SK-N-SH treated with all-trans-retinoic acid at 6 μM for 48 hours (cell line): ENCODE results near the gene ALOX12.

Experiments
- ATAC-seq: fragments of 200-7000 bp; cut with Tn5 transposase; 3 replicates; pipeline ENCODE4 v1.9.1; 2020; ENCODE audit warnings: mild to moderate bottlenecking, moderate library complexity
- ARNTL ChIP-seq: fragments of 450-650 bp; formaldehyde crosslinking; IDR thresholded peaks from 2 replicates; pipeline ENCODE4 v1.5.0; 2020; ENCODE audit warnings: low read depth, mild to moderate bottlenecking, moderate library complexity, borderline replicate concordance
- BACH2 ChIP-seq: fragments of 250-450 bp; sonication (Bioruptor Pico); IDR thresholded peaks from 2 replicates; pipeline ENCODE4 v1.9.0; 2021; ENCODE audit warnings: mild to moderate bottlenecking, borderline replicate concordance
- CSDC2 ChIP-seq: fragments of 250-450 bp; sonication (Bioruptor Pico); IDR thresholded peaks from 2 replicates; pipeline ENCODE4 v1.5.0; 2020; ENCODE audit warnings: mild to moderate bottlenecking, moderate library complexity
- CSRNP3 ChIP-seq: fragments of 250-450 bp; sonication (Bioruptor Pico); IDR thresholded peaks from 2 replicates; pipeline ENCODE4 v1.5.1; 2021; ENCODE audit warnings: mild to moderate bottlenecking, moderate library complexity
- ESRRG ChIP-seq: fragments of 250-450 bp; sonication (Bioruptor Pico); IDR thresholded peaks from 2 replicates; pipeline ENCODE4 v1.6.1; 2021; ENCODE audit warnings: mild to moderate bottlenecking
- GLIS3 ChIP-seq: fragments of 250-450 bp; sonication (Bioruptor Pico); IDR thresholded peaks from 2 replicates; pipeline ENCODE4 v1.5.0; 2020; ENCODE audit warnings: mild to moderate bottlenecking, moderate library complexity
- ISL1 ChIP-seq: fragments of 250-450 bp; sonication (Bioruptor Pico); IDR thresholded peaks from 2 replicates; pipeline ENCODE4 v2.1.2; 2022; ENCODE audit warnings: mild to moderate bottlenecking, moderate library complexity
- OSR1 ChIP-seq: fragments of 250-450 bp; sonication (Bioruptor Pico); IDR thresholded peaks from 2 replicates; pipeline ENCODE4 v1.8.0; 2022; ENCODE audit warnings: moderate library complexity, mild to moderate bottlenecking, inconsistent platforms
- PATZ1 ChIP-seq: fragments of 250-450 bp; sonication (Bioruptor Pico); IDR thresholded peaks from 2 replicates; pipeline ENCODE4 v1.8.0; 2020; ENCODE audit warnings: mild to moderate bottlenecking, moderate library complexity, borderline replicate concordance
- PPARA ChIP-seq: fragments of 250-450 bp; sonication (Bioruptor Pico); IDR thresholded peaks from 2 replicates; pipeline ENCODE4 v1.5.0; 2020; ENCODE audit warnings: mild to moderate bottlenecking, borderline replicate concordance
- RARB ChIP-seq: fragments of 250-450 bp; sonication (Bioruptor Pico); IDR thresholded peaks from 2 replicates; pipeline ENCODE4 v1.8.0; 2021; ENCODE audit warnings: mild to moderate bottlenecking, moderate library complexity
- SNAI2 ChIP-seq: fragments of 250-450 bp; sonication (Bioruptor Pico); IDR thresholded peaks from 2 replicates; pipeline ENCODE4 v1.5.0; 2020; ENCODE audit warnings: mild to moderate bottlenecking, moderate library complexity
- TCF4 ChIP-seq: fragments of 250-450 bp; sonication (Bioruptor Pico); IDR thresholded peaks from 2 replicates; pipeline ENCODE4 v1.8.0; 2021; ENCODE audit warnings: mild to moderate bottlenecking, moderate library complexity, borderline replicate concordance
- TOX ChIP-seq: fragments of 250-450 bp; sonication (Bioruptor Pico); IDR thresholded peaks from 2 replicates; pipeline ENCODE4 v1.8.0; 2021; ENCODE audit warnings: mild to moderate bottlenecking, moderate library complexity, borderline replicate concordance
- TSHZ2 ChIP-seq: fragments of 250-450 bp; sonication (Bioruptor Pico); IDR thresholded peaks from 2 replicates; pipeline ENCODE4 v1.5.0; 2020; ENCODE audit warnings: mild to moderate bottlenecking, moderate library complexity
- ZFP3 ChIP-seq: fragments of 250-450 bp; sonication (Bioruptor Pico); IDR thresholded peaks from 2 replicates; pipeline ENCODE4 v1.5.0; 2020; ENCODE audit warnings: mild to moderate bottlenecking, moderate library complexity
- ZNF565 ChIP-seq: fragments of 450-650 bp; formaldehyde crosslinking; conservative IDR thresholded peaks from 2 replicates; pipeline ENCODE4 v1.5.0; 2020; ENCODE audit warnings: low read depth, mild to moderate bottlenecking, moderate library complexity
- ZNF70 ChIP-seq: fragments of 450-650 bp; formaldehyde crosslinking; IDR thresholded peaks from 2 replicates; pipeline ENCODE4 v1.5.0; 2020; ENCODE audit warnings: mild to moderate bottlenecking, moderate library complexity
- ZNF8 ChIP-seq: fragments of 450-650 bp; formaldehyde crosslinking; IDR thresholded peaks from 2 replicates; pipeline ENCODE4 v1.5.0; 2020; ENCODE audit warnings: mild to moderate bottlenecking, moderate library complexity
- TF ChIP-seq, protein P1 (sequence below): fragments of 250-450 bp; sonication (Bioruptor Pico); IDR thresholded peaks from 2 replicates; pipeline ENCODE4 v1.8.0; 2021; ENCODE audit warnings: low read depth, mild to moderate bottlenecking, moderate library complexity, borderline replicate concordance

The ALOX12 gene

DNA sequence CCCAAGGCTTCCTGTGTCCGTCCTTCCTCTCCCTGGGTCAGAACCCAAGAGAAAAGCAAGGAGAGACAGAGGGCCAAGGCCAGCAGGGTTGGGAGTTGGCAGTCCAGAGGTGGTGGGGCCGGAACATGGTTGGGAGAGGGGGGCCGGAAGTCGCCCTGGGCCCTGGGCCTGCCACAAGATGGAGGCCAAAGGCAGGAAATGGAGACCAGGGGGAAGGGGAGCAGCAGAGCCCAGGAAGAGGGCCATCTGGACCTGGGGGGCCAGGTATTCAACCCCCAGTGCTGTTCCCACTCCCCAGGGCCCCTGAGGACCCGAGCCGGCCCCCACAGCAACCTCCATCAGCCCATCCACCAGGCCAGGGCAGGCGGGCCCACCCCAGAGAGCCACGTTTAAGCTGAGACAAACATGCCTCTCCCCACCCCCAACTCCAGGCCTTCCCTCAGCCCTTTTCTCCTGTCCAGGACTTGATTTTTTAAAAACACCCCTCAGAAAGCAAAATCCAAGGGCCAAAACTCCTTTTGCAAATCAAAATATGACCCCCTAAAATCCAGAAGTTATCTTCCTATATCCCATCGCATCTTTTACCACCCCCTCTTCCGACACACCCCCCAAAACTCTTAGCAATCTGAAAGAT lies 22.6 kb downstream of the ALOX12 start:
- no peak for ATAC-seq

DNA sequence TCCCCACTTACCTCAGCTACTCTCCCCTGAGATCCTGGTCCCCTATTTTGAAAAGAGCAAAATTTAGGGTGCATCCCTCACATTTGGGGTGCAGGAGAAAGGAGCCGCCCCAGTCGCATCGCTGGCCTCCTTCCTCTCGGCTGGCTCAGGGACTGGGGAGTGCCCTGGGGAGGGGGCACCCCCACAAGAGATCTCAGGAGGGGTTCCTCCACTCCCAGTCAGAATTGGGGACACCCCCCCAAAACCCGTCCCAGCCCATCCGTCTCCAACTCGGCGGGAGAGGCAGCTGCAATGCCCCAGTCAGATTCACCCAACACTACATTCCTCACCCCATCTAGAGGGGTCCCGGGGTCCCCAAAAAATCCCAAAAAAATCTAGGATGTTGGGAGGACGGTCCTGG lies 23.5 kb downstream of the ALOX12 start:
- no peak for ATAC-seq
- TF ChIP-seq GLIS3 (CRISPR knock-in tag) (no peak), ISL1 (CRISPR knock-in tag) (no peak), ARNTL (CRISPR knock-in tag) (no peak), PATZ1 (CRISPR knock-in tag) (no peak), SNAI2 (CRISPR knock-in tag) (no peak), BACH2 (CRISPR knock-in tag) (no peak), ZNF565 (CRISPR knock-in tag) (no peak), ZNF8 (CRISPR knock-in tag) (no peak), CSDC2 (CRISPR knock-in tag) (no peak), ZNF70 (CRISPR knock-in tag) (no peak), TSHZ2 (no peak), RARB (CRISPR knock-in tag) (no peak), TOX (CRISPR knock-in tag) (no peak), TCF4 (CRISPR knock-in tag) (no peak), ESRRG (no peak)
- TF ChIP-seq, protein P1, sequence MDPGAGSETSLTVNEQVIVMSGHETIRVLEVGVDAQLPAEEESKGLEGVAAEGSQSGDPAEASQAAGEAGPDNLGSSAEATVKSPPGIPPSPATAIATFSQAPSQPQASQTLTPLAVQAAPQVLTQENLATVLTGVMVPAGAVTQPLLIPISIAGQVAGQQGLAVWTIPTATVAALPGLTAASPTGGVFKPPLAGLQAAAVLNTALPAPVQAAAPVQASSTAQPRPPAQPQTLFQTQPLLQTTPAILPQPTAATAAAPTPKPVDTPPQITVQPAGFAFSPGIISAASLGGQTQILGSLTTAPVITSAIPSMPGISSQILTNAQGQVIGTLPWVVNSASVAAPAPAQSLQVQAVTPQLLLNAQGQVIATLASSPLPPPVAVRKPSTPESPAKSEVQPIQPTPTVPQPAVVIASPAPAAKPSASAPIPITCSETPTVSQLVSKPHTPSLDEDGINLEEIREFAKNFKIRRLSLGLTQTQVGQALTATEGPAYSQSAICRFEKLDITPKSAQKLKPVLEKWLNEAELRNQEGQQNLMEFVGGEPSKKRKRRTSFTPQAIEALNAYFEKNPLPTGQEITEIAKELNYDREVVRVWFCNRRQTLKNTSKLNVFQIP: no peak

More for the DNA sequence above, 22.6 kb downstream of the ALOX12 start:
- no peak for TF ChIP-seq PPARA
- TF ChIP-seq GLIS3 (CRISPR knock-in tag): no peak
- TF ChIP-seq ZNF8 (CRISPR knock-in tag): no peak
- no peak for TF ChIP-seq ZFP3 (CRISPR knock-in tag)
- TF ChIP-seq ZNF565 (CRISPR knock-in tag): no peak
- no peak for TF ChIP-seq ZNF70 (CRISPR knock-in tag)
- no peak for TF ChIP-seq TCF4 (CRISPR knock-in tag)
- TF ChIP-seq TOX (CRISPR knock-in tag): no peak
- TF ChIP-seq CSRNP3 (CRISPR knock-in tag): no peak
- TF ChIP-seq RARB (CRISPR knock-in tag): no peak

GRCh38 chr17:7019839-7020519 lies 24.1 kb downstream of the ALOX12 start:
- TF ChIP-seq ZFP3 (CRISPR knock-in tag): no peak
- TF ChIP-seq RARB (CRISPR knock-in tag): no peak
- TF ChIP-seq ZNF8 (CRISPR knock-in tag): no peak
- no peak for TF ChIP-seq ISL1 (CRISPR knock-in tag)
- no peak for TF ChIP-seq OSR1 (CRISPR knock-in tag)
- peak; percentile 14 for ATAC-seq
